Fibroblast of pulmonary artery (primary cell): ENCODE measurements around the gene GPR39.

Experiments
- DNase-seq: peaks from one replicate; pipeline ENCODE4 v3.0.0-alpha.2; 2010; ENCODE audit warnings: low read depth
- H3K4me3 ChIP-seq: replicated peaks from 2 replicates; pipeline ENCODE4 v1.5.1; 2011; ENCODE audit warnings: low read depth, mild to moderate bottlenecking, control low read depth, low read length, moderate library complexity
- TF ChIP-seq, protein P1 (sequence below): IDR thresholded peaks from 2 replicates; pipeline ENCODE4 v1.5.1; 2011; ENCODE audit warnings: mild to moderate bottlenecking, control low read depth, low read length, inconsistent platforms; ENCODE audit errors: missing control alignments

Gene GPR39

DNA sequence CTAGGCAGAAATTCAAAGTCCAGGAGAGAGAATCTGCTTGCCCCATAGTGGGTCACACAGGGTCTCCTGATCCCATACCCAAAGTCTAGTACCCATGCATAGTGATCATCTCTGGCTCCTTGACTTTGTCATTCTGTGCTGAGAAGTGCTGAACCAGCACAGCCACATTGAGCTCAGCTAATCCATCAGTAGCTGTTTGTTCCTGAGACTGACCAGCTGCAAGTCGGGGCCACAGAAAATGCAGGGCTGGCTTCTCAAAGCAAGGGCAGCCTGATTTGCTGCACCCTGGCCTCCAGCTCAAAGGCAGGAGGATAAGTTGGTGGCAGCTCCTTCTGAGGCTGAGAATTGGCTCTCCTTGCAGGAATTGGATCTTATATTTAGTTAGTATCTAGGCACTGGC, 181.2 kb downstream of the GPR39 start:
- no peak overlapping the region for H3K4me3 ChIP-seq
- TF ChIP-seq, protein P1, sequence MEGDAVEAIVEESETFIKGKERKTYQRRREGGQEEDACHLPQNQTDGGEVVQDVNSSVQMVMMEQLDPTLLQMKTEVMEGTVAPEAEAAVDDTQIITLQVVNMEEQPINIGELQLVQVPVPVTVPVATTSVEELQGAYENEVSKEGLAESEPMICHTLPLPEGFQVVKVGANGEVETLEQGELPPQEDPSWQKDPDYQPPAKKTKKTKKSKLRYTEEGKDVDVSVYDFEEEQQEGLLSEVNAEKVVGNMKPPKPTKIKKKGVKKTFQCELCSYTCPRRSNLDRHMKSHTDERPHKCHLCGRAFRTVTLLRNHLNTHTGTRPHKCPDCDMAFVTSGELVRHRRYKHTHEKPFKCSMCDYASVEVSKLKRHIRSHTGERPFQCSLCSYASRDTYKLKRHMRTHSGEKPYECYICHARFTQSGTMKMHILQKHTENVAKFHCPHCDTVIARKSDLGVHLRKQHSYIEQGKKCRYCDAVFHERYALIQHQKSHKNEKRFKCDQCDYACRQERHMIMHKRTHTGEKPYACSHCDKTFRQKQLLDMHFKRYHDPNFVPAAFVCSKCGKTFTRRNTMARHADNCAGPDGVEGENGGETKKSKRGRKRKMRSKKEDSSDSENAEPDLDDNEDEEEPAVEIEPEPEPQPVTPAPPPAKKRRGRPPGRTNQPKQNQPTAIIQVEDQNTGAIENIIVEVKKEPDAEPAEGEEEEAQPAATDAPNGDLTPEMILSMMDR, result no peak
- no peak for DNase-seq

DNA sequence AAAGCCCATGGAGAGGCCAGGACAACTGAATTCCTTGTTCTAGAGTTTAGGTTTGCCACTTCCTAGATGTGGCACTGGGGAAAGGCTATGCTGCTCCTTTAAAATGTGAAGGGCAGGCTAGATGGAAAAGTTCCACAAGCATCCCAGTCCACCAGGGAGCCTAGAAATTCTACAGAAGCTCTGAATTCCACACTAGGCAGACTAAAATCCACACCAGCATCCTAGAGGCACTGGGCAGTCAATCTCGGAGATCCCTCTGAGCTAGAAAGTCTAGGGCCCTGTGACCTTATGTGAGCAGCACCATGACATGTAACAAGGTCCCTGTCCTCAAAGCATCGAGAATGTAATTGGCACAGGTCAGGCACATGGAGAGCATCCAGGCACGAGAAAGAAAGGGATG, 181.9 kb downstream of the GPR39 start:
- H3K4me3 ChIP-seq, result no peak overlapping the region
- TF ChIP-seq, protein P1, result no peak
- DNase-seq, result no peak

GRCh38 chr2:132599556-132599955, 183.0 kb downstream of the GPR39 start:
- no peak for DNase-seq
- H3K4me3 ChIP-seq, result no peak overlapping the region
- TF ChIP-seq, protein P1, result no peak

- no peak for DNase-seq
- TF ChIP-seq, protein P1, result no peak
These were observed 188.0 kb downstream of the GPR39 start for GRCh38 chr2:132604561-132604960.

DNA sequence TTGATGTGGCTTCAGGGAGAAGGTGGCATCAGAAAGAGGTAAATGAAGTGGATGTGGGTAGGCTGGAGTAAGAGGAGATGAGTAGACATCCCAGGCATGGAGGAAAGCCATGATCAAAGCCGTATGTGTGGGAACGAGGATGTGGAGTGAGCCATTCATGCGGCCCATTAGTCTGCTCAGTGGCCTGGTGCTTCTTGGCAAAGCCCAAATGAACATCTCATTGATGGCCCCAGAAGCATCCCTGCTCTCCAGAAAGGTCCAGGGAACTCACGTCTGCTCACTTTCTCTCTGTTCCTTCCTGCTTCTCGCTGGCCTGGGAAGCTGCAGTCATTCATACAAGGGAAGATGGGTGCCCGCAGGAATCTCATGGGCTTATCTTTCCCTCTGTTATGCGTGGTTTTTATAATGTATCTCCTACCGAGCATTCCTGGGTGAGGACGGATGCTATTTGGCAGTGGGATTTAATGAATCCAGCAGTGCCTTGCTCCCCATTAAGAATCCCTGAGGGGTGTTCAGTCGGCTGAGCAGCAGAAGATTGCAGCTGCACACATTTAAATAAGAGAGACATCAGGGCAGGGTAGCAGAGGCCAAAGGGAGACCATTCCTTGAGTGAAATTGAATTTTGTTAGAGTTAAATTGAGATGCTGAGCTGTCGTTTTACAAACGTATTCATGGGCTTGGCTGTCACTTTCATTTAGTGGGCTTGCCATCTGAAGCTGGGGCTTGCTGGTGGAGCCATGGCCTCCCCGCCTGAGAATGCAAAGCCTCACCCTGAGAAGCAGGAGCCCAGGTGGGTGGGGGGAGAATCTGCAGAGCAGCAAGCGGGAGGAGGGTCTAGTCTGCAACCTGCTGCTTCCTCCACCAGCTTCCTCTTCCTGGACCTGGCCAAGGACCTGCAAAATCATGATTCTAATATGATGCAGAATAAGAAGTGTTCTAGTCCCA, 188.9 kb downstream of the GPR39 start:
- no peak overlapping the region for H3K4me3 ChIP-seq
- DNase-seq, result no peak
- TF ChIP-seq, protein P1, result no peak

More at GRCh38 chr2:132604561-132604960, 188.0 kb downstream of the GPR39 start:
- H3K4me3 ChIP-seq, result no peak overlapping the region

- DNase-seq, result no peak
- TF ChIP-seq, protein P1, result no peak
- H3K4me3 ChIP-seq, result no peak overlapping the region
These were observed 190.0 kb downstream of the GPR39 start for GRCh38 chr2:132606649-132607048.
